RWPE1 (cell line): Measurements from ENCODE around the gene HMBS.

ENCODE experiments used
- CTCF ChIA-PET: fragments of 350-600 bp; sonication (Branson Sonifier 250); formaldehyde crosslinking; extraction: SDS; loops from one replicate; lab custom pipeline; 2021; lab: Yijun Ruan, JAX
- POLR2A ChIA-PET: fragments of 400-600 bp; formaldehyde crosslinking; extraction: SDS; loops from one replicate; lab custom pipeline; 2020; ENCODE audit warnings: antibody characterized with exemption; ENCODE audit not compliant: low non-redundant PET; lab: Yijun Ruan, JAX
- DNase-seq: peaks from one replicate; pipeline ENCODE4 v3.0.0; 2012; ENCODE audit warnings: low spot score
- H3K27ac ChIP-seq: fragments of 450-650 bp; 2 replicates; pipeline ENCODE4 v1.5.1; 2017
- CTCF ChIP-seq: fragments of 450-650 bp; conservative IDR thresholded peaks from 2 replicates; pipeline ENCODE4 v1.5.1; 2017; ENCODE audit warnings: low read depth, mild to moderate bottlenecking

The HMBS gene

GRCh38 chr11:119103793-119104192 is 19.1 kb downstream of the HMBS start:
- ChIA-PET CTCF (no interaction called here), POLR2A (no interaction called here)
- no peak for TF ChIP-seq CTCF
- H3K27ac ChIP-seq = peak overlapping the region; percentile 97
- no peak for DNase-seq

- TF ChIP-seq CTCF = no peak
- CTCF ChIA-PET = interaction anchor here (0.6 to 1.1 kb wide), 3 partner anchors 12 to 535 kb away, joined by 3 read pairs; partner anchors contain the start of gene CBL
- POLR2A ChIA-PET = no interaction called here
- peak; percentile 91 for DNase-seq
- peak within 1 kb of the TSS; percentile 87 for H3K27ac ChIP-seq
Measured at GRCh38 chr11:119106564-119107537, 22.2 kb downstream of the HMBS start, which contains the start of gene C2CD2L. Gene C2CD2L (plus strand): TSS chr11:119107344. CDS start chr11:119107742, 398 bp downstream.

GRCh38 chr11:119107538-119108145 is 23.0 kb downstream of the HMBS start:
- CTCF ChIA-PET = interaction anchor here (1.0 to 1.1 kb wide), 2 partner anchors 12 to 98 kb away, joined by 3 read pairs; partner anchors contain the start of gene CBL
- POLR2A ChIA-PET = interaction anchor here (0.5 kb wide), 1 partner anchor 11 kb away, joined by 4 read pairs; no protein-coding TSS in a partner anchor
- peak overlapping the region; percentile 87 for H3K27ac ChIP-seq
- DNase-seq = peak; percentile 24
- no peak for TF ChIP-seq CTCF

GRCh38 chr11:119108146-119108856 is 23.6 kb downstream of the HMBS start:
- ChIA-PET POLR2A (interaction anchor here (0.5 kb wide), 1 partner anchor 11 kb away, joined by 4 read pairs; no protein-coding TSS in a partner anchor), CTCF (interaction anchor here (0.5 kb wide), 1 partner anchor 12 kb away, joined by 3 read pairs; no protein-coding TSS in a partner anchor)
- peak overlapping the region; percentile 87 for H3K27ac ChIP-seq
- TF ChIP-seq CTCF = no peak
- DNase-seq = peak; percentile 81

- H3K27ac ChIP-seq = peak overlapping the region; percentile 87
- TF ChIP-seq CTCF = no peak
- no peak for DNase-seq
- CTCF ChIA-PET = interaction anchor here (0.5 to 0.9 kb wide), 2 partner anchors 9 to 12 kb away, joined by 3 read pairs; no protein-coding TSS in a partner anchor
- POLR2A ChIA-PET = no interaction called here
Measured at GRCh38 chr11:119108857-119109221, 24.2 kb downstream of the HMBS start.

GRCh38 chr11:119109843-119110242 is 25.2 kb downstream of the HMBS start:
- DNase-seq = no peak
- TF ChIP-seq CTCF = no peak
- no peak overlapping the region for H3K27ac ChIP-seq
- ChIA-PET POLR2A (no interaction called here), CTCF (interaction anchor here (0.9 kb wide), 1 partner anchor 8 kb away, joined by 3 read pairs; no protein-coding TSS in a partner anchor)
